SK-N-MC (cell line): Measurements from ENCODE around the gene CYP2B6.

Source experiments
- EZH2 ChIP-seq: fragments of 200-600 bp; sonication (generic); IDR thresholded peaks from one replicate; pipeline ENCODE4 v1.6.1; 2017; ENCODE audit warnings: antibody characterized with exemption
- POLR2AphosphoS5 ChIP-seq: IDR thresholded peaks from 2 replicates; pipeline ENCODE4 v1.6.1; 2012; ENCODE audit warnings: mild to moderate bottlenecking, low read depth, low read length, borderline replicate concordance

DNA sequence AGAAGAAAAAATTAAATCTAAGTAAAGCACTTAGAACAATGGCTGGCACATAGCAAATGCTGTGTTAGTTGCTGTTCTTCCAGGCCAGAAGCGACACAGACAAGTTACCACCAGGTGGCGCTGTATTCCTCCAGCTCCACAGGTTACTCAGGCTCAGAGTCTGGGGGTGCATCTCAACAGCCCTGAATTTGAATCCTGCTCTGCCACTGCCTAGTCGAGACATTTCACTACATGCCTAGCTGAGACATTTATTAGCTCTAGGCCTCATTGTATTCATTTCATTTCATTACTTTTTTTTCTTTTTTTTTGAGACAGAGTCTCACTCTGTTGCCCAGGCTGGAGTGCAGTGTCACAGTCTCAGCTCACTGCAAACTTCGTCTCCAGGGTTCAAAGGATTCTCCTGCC, 16.4 kb upstream of the CYP2B6 start:
- no peak for TF ChIP-seq POLR2AphosphoS5
- TF ChIP-seq EZH2 = no peak
